Dedifferentiated amniotic fluid mesenchymal stem cell (primary cell): Measurements from ENCODE around the gene GOSR1.
"Not testable (repeated sequence)": the region's sequence is repeated elsewhere in the genome, so short reads cannot be mapped to it uniquely, and the experiment has no call there.

ENCODE experiments used
- DNase-seq: peaks from one replicate; pipeline ENCODE4 v3.0.0-alpha.2; 2016; ENCODE audit errors: extremely low spot score

GOSR1 gene

GRCh38 chr17:30561766-30562165 lies 84.6 kb downstream of the GOSR1 start:
- DNase-seq = not testable (repeated sequence)

GRCh38 chr17:30563131-30563904 lies 86.1 kb downstream of the GOSR1 start:
- not testable (repeated sequence) for DNase-seq

GRCh38 chr17:30563905-30564390 lies 86.7 kb downstream of the GOSR1 start:
- DNase-seq = not testable (repeated sequence)

- DNase-seq = not testable (repeated sequence)
Measured at GRCh38 chr17:30564422-30565072, 87.3 kb downstream of the GOSR1 start.

- DNase-seq = no peak
Measured at GRCh38 chr17:30565073-30565935, 88.1 kb downstream of the GOSR1 start.

GRCh38 chr17:30566104-30566503 lies 88.9 kb downstream of the GOSR1 start:
- DNase-seq = not testable (repeated sequence)

- not testable (repeated sequence) for DNase-seq
Measured at GRCh38 chr17:30566516-30567225, 89.5 kb downstream of the GOSR1 start.

GRCh38 chr17:30567231-30568116 lies 90.3 kb downstream of the GOSR1 start:
- no peak for DNase-seq

GRCh38 chr17:30568117-30568430 lies 90.9 kb downstream of the GOSR1 start:
- DNase-seq = no peak

GRCh38 chr17:30569531-30570175 lies 92.4 kb downstream of the GOSR1 start:
- DNase-seq = not testable (repeated sequence)

GRCh38 chr17:30570191-30570590 lies 93.0 kb downstream of the GOSR1 start:
- no peak for DNase-seq

- DNase-seq = no peak
Measured at GRCh38 chr17:30570596-30571265, 93.5 kb downstream of the GOSR1 start.

- DNase-seq = not testable (repeated sequence)
Measured at GRCh38 chr17:30571404-30571803, 94.2 kb downstream of the GOSR1 start.

GRCh38 chr17:30571921-30572320 lies 94.7 kb downstream of the GOSR1 start:
- no peak for DNase-seq

- not testable (repeated sequence) for DNase-seq
Measured at GRCh38 chr17:30572651-30573554, 95.7 kb downstream of the GOSR1 start.

- no peak for DNase-seq
Measured at GRCh38 chr17:30573603-30574175, 96.5 kb downstream of the GOSR1 start.

GRCh38 chr17:30574309-30574708 lies 97.1 kb downstream of the GOSR1 start:
- not testable (repeated sequence) for DNase-seq

- DNase-seq = not testable (repeated sequence)
Measured at GRCh38 chr17:30574806-30575205, 97.6 kb downstream of the GOSR1 start.
